ENCODE data around the gene SLC22A23.

SLC22A23 gene

GRCh38 chr6:3291987-3292386 is 164.9 kb downstream of the SLC22A23 start:
- TF ChIP-seq, protein P1, sequence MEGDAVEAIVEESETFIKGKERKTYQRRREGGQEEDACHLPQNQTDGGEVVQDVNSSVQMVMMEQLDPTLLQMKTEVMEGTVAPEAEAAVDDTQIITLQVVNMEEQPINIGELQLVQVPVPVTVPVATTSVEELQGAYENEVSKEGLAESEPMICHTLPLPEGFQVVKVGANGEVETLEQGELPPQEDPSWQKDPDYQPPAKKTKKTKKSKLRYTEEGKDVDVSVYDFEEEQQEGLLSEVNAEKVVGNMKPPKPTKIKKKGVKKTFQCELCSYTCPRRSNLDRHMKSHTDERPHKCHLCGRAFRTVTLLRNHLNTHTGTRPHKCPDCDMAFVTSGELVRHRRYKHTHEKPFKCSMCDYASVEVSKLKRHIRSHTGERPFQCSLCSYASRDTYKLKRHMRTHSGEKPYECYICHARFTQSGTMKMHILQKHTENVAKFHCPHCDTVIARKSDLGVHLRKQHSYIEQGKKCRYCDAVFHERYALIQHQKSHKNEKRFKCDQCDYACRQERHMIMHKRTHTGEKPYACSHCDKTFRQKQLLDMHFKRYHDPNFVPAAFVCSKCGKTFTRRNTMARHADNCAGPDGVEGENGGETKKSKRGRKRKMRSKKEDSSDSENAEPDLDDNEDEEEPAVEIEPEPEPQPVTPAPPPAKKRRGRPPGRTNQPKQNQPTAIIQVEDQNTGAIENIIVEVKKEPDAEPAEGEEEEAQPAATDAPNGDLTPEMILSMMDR (IDR thresholded peaks at IDR 0.05; ENCODE audit: control insufficient read depth, extremely low read depth, insufficient read depth), result no peak
- no peak overlapping the region for H3K4me3 ChIP-seq (ENCODE audit: low read depth, low read length)
- no peak for DNase-seq (ENCODE audit: low read depth)

DNA sequence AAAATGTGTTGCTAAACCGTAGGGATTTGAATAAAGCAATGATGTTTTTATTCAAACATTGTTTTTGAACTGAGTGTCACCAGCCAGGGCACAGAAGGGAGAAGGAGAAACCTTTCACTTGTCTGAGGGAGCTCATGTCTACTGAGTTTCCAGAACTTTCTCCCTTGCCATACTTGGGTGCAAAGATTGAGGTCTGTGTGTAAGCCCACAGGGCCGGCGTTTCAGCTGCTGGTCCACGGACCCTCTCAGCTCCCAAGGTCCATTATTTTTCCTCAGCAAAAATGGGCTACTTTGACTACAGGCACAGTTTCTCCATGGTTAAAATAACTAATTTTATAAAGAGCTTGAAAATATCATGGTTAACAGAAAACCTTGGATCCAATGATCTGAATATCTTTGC is 165.5 kb downstream of the SLC22A23 start:
- H3K4me3 ChIP-seq (ENCODE audit: low read depth, low read length), result no peak overlapping the region
- DNase-seq (ENCODE audit: low read depth), result no peak
- TF ChIP-seq, protein P1 (IDR thresholded peaks at IDR 0.05; ENCODE audit: control insufficient read depth, extremely low read depth, insufficient read depth), result no peak

DNA sequence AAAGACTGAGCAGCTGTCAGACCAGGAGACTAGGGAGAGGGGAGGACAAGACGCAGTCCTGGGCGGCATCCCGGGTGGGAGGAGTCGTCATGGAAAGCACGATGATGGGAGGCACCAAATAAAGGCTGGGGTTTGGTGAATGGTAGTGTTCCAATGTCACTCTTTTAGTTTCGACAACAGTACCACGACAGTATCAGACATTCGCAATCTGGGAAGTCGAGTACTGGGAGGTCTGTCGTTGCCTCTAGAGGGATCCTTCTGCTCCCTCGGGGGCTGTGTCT is 166.0 kb downstream of the SLC22A23 start:
- H3K4me3 ChIP-seq (ENCODE audit: low read depth, low read length), result no peak overlapping the region
- TF ChIP-seq, protein P1 (IDR thresholded peaks at IDR 0.05; ENCODE audit: control insufficient read depth, extremely low read depth, insufficient read depth), result no peak
- no peak for DNase-seq (ENCODE audit: low read depth)

DNA sequence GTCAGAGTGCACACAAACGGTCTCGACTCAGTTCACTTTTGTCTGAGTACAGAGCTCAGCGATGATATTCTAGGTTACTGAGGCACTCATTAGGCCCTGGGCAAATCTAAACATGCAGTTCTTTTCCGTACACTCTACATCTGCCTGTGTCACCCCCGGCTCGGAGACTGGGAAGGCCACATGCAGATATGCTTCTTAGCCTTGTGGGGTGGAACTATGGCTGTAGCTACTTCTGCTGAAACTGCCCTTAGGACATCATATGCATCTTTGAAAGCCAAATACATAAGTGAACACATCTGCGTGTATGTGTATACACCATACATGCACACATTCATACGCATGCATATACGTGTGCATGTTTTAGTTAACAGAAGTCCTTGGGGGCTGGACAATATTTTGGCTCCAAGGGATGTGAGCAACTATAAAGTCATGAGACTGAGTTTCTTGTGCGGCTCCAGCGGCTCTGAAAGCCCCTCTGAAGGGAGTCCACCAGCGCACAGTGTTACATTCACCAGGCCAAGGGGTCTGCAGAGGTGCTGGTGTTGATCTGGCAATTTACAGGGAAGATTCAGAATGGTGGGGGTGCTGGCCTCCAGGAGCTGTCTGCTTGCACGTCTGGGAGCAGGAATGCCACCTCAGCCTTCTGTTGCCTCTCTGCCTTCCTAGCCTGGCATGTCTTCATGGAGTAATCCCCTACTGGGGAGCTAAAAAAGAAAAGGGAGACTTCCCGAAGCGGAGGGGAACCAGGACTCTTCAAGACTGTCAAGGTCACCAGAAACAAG is 166.5 kb downstream of the SLC22A23 start:
- DNase-seq (ENCODE audit: low read depth), result no peak
- no peak overlapping the region for H3K4me3 ChIP-seq (ENCODE audit: low read depth, low read length)
- TF ChIP-seq, protein P1 (IDR thresholded peaks at IDR 0.05; ENCODE audit: control insufficient read depth, extremely low read depth, insufficient read depth), result no peak

- no peak overlapping the region for H3K4me3 ChIP-seq (ENCODE audit: low read depth, low read length)
- TF ChIP-seq, protein P1 (IDR thresholded peaks at IDR 0.05; ENCODE audit: control insufficient read depth, extremely low read depth, insufficient read depth), result no peak
- no peak for DNase-seq (ENCODE audit: low read depth)
These were observed 167.2 kb downstream of the SLC22A23 start for GRCh38 chr6:3289664-3290055.

- DNase-seq (ENCODE audit: low read depth), result no peak
These were observed 167.9 kb downstream of the SLC22A23 start for GRCh38 chr6:3288711-3289663.

More at GRCh38 chr6:3288711-3289663, 167.9 kb downstream of the SLC22A23 start:
- no peak overlapping the region for H3K4me3 ChIP-seq (ENCODE audit: low read depth, low read length)
- TF ChIP-seq, protein P1 (IDR thresholded peaks at IDR 0.05; ENCODE audit: control insufficient read depth, extremely low read depth, insufficient read depth), result no peak
